GM23338 (cell line): ENCODE measurements around the gene KIRREL3. TPM values are rescaled to one million over a fixed set of nuclear protein-coding genes. Genes with fewer than 3 reads are reported as not detected.

Source experiments
- CREB1 ChIP-seq: fragments of 250-450 bp; sonication (Bioruptor Pico); IDR thresholded peaks from 2 replicates; pipeline ENCODE4 v1.5.0; 2020; ENCODE audit warnings: low read depth, mild to moderate bottlenecking, moderate library complexity
- EZH2 ChIP-seq: fragments of 200-600 bp; sonication (generic); IDR thresholded peaks from one replicate; pipeline ENCODE4 v1.8.0; 2017; ENCODE audit warnings: antibody characterized with exemption, mild to moderate bottlenecking, low read depth; ENCODE audit not compliant: unreplicated experiment
- EZH2phosphoT487 ChIP-seq: fragments of 200-600 bp; sonication (generic); IDR thresholded peaks from one replicate; pipeline ENCODE4 v1.8.1; 2018; ENCODE audit warnings: antibody characterized with exemption; ENCODE audit not compliant: unreplicated experiment
- JUNB ChIP-seq: IDR thresholded peaks from one replicate; pipeline ENCODE4 v1.6.1; 2016; ENCODE audit warnings: antibody characterized with exemption; ENCODE audit not compliant: unreplicated experiment
- POLR2AphosphoS5 ChIP-seq: IDR thresholded peaks from 2 replicates; pipeline ENCODE4 v1.6.1; 2016; ENCODE audit warnings: antibody characterized with exemption, low read depth
- ZNF331 ChIP-seq: fragments of 250-450 bp; sonication (Bioruptor Pico); IDR thresholded peaks from 2 replicates; pipeline ENCODE4 v1.5.0; 2020; ENCODE audit warnings: low read depth, mild to moderate bottlenecking, moderate library complexity
- polyA plus RNA-seq: library from polyadenylated mRNA; unstranded; fragments of >200 nt; fragmentation: Nextera tagmentation; extraction: Ambion mirVana; gene quantifications from 2 replicates; pipeline ENCODE4 v1.2.1, GENCODE V29; 2016
- total RNA-seq: library from RNA; depleted of rRNA; stranded (reverse); fragments of >200 nt; shearing (Covaris generic); gene quantifications from 2 replicates; pipeline ENCODE4 v1.2.3, GENCODE V29; 2014
- TF ChIP-seq, protein P1 (sequence below): fragments of 250-450 bp; sonication (Bioruptor Pico); IDR thresholded peaks from 2 replicates; pipeline ENCODE4 v1.5.0; 2020; ENCODE audit warnings: mild to moderate bottlenecking, moderate library complexity
- TF ChIP-seq, protein P2 (sequence below): IDR thresholded peaks from one replicate; pipeline ENCODE4 v1.6.1; 2018; ENCODE audit warnings: antibody characterized with exemption; ENCODE audit not compliant: unreplicated experiment

The KIRREL3 gene
- total and polyA plus RNA-seq, 2 experiments from 2014 or later, result 0.13 to 1.5 TPM

DNA sequence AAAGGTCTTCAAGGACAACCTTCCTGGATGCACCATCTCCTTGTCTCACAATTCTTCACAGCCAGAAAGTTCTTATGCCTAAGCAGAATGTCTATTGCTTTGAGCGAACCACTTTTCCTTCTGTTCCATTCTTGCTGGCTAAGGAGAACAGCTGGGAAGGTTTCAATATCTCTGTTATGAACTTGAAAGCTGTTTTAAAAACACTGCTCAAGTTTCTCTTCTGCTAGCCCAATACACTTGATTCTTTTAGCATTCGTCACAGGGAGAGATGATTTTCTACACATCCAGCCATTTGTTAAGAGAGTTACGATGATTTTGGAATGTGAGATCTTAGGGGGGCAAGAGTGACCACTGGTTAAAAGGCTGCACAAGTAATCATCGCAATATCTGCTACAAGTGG is 249.3 kb downstream of the KIRREL3 start (continued):
- TF ChIP-seq, protein P1, sequence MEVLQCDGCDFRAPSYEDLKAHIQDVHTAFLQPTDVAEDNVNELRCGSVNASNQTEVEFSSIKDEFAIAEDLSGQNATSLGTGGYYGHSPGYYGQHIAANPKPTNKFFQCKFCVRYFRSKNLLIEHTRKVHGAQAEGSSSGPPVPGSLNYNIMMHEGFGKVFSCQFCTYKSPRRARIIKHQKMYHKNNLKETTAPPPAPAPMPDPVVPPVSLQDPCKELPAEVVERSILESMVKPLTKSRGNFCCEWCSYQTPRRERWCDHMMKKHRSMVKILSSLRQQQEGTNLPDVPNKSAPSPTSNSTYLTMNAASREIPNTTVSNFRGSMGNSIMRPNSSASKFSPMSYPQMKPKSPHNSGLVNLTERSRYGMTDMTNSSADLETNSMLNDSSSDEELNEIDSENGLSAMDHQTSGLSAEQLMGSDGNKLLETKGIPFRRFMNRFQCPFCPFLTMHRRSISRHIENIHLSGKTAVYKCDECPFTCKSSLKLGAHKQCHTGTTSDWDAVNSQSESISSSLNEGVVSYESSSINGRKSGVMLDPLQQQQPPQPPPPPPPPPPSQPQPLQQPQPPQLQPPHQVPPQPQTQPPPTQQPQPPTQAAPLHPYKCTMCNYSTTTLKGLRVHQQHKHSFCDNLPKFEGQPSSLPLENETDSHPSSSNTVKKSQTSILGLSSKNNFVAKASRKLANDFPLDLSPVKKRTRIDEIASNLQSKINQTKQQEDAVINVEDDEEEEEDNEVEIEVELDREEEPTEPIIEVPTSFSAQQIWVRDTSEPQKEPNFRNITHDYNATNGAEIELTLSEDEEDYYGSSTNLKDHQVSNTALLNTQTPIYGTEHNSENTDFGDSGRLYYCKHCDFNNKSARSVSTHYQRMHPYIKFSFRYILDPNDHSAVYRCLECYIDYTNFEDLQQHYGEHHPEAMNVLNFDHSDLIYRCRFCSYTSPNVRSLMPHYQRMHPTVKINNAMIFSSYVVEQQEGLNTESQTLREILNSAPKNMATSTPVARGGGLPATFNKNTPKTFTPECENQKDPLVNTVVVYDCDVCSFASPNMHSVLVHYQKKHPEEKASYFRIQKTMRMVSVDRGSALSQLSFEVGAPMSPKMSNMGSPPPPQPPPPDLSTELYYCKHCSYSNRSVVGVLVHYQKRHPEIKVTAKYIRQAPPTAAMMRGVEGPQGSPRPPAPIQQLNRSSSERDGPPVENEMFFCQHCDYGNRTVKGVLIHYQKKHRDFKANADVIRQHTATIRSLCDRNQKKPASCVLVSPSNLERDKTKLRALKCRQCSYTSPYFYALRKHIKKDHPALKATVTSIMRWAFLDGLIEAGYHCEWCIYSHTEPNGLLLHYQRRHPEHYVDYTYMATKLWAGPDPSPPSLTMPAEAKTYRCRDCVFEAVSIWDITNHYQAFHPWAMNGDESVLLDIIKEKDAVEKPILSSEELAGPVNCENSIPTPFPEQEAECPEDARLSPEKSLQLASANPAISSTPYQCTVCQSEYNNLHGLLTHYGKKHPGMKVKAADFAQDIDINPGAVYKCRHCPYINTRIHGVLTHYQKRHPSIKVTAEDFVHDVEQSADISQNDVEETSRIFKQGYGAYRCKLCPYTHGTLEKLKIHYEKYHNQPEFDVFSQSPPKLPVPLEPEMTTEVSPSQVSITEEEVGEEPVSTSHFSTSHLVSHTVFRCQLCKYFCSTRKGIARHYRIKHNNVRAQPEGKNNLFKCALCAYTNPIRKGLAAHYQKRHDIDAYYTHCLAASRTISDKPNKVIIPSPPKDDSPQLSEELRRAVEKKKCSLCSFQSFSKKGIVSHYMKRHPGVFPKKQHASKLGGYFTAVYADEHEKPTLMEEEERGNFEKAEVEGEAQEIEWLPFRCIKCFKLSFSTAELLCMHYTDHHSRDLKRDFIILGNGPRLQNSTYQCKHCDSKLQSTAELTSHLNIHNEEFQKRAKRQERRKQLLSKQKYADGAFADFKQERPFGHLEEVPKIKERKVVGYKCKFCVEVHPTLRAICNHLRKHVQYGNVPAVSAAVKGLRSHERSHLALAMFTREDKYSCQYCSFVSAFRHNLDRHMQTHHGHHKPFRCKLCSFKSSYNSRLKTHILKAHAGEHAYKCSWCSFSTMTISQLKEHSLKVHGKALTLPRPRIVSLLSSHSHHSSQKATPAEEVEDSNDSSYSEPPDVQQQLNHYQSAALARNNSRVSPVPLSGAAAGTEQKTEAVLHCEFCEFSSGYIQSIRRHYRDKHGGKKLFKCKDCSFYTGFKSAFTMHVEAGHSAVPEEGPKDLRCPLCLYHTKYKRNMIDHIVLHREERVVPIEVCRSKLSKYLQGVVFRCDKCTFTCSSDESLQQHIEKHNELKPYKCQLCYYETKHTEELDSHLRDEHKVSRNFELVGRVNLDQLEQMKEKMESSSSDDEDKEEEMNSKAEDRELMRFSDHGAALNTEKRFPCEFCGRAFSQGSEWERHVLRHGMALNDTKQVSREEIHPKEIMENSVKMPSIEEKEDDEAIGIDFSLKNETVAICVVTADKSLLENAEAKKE (CRISPR knock-in tag), result no peak
- TF ChIP-seq CREB1 (CRISPR knock-in tag) (no peak), EZH2phosphoT487 (no peak), POLR2AphosphoS5 (no peak), EZH2 (no peak), JUNB (no peak), ZNF331 (CRISPR knock-in tag) (no peak)
- TF ChIP-seq, protein P2, sequence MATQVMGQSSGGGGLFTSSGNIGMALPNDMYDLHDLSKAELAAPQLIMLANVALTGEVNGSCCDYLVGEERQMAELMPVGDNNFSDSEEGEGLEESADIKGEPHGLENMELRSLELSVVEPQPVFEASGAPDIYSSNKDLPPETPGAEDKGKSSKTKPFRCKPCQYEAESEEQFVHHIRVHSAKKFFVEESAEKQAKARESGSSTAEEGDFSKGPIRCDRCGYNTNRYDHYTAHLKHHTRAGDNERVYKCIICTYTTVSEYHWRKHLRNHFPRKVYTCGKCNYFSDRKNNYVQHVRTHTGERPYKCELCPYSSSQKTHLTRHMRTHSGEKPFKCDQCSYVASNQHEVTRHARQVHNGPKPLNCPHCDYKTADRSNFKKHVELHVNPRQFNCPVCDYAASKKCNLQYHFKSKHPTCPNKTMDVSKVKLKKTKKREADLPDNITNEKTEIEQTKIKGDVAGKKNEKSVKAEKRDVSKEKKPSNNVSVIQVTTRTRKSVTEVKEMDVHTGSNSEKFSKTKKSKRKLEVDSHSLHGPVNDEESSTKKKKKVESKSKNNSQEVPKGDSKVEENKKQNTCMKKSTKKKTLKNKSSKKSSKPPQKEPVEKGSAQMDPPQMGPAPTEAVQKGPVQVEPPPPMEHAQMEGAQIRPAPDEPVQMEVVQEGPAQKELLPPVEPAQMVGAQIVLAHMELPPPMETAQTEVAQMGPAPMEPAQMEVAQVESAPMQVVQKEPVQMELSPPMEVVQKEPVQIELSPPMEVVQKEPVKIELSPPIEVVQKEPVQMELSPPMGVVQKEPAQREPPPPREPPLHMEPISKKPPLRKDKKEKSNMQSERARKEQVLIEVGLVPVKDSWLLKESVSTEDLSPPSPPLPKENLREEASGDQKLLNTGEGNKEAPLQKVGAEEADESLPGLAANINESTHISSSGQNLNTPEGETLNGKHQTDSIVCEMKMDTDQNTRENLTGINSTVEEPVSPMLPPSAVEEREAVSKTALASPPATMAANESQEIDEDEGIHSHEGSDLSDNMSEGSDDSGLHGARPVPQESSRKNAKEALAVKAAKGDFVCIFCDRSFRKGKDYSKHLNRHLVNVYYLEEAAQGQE, result no peak
